Fibroblast of the aortic adventitia (primary cell): ENCODE data around the gene CTIF. TPM values are rescaled to one million over a fixed set of nuclear protein-coding genes. Genes with fewer than 3 reads are reported as not detected.
A peak's percentile ranks its signal among the peaks of the same experiment; 100 is the strongest.

Source experiments
- DNase-seq: peaks from one replicate; pipeline ENCODE4 v3.0.0-alpha.2; 2010; ENCODE audit warnings: low read depth
- H3K4me3 ChIP-seq: 2 replicates; pipeline ENCODE4 v1.5.1; 2011; ENCODE audit warnings: low read depth, mild to moderate bottlenecking, control low read depth, low read length, moderate library complexity
- CTCF ChIP-seq: IDR thresholded peaks from 2 replicates; pipeline ENCODE4 v1.5.1; 2011; ENCODE audit warnings: mild to moderate bottlenecking, low read length, control low read depth, inconsistent platforms; ENCODE audit not compliant: insufficient read depth
- total RNA-seq: library from RNA; depleted of rRNA; stranded (reverse); fragments of >200 nt; gene quantifications from 2 replicates; pipeline ENCODE4 v1.2.3, GENCODE V29; 2012; ENCODE audit warnings: low replicate concordance

CTIF gene
- total RNA-seq, 1 donor: 29.0 TPM

GRCh38 chr18:48853588-48853987 lies 314.8 kb downstream of the CTIF start:
- no peak for TF ChIP-seq CTCF
- no peak overlapping the region for H3K4me3 ChIP-seq
- DNase-seq: no peak

GRCh38 chr18:48854780-48855179 lies 315.9 kb downstream of the CTIF start:
- DNase-seq: no peak
- no peak for TF ChIP-seq CTCF
- H3K4me3 ChIP-seq: no peak overlapping the region

GRCh38 chr18:48855422-48856377 lies 316.9 kb downstream of the CTIF start:
- peak; percentile 59 for DNase-seq
- H3K4me3 ChIP-seq: no peak overlapping the region
- TF ChIP-seq CTCF: no peak

- H3K4me3 ChIP-seq: no peak overlapping the region
- DNase-seq: no peak
- no peak for TF ChIP-seq CTCF
Measured at GRCh38 chr18:48857023-48857694, 318.3 kb downstream of the CTIF start.

- no peak for TF ChIP-seq CTCF
Measured at GRCh38 chr18:48858676-48859075, 319.8 kb downstream of the CTIF start.

GRCh38 chr18:48859311-48860268 lies 320.8 kb downstream of the CTIF start:
- no peak overlapping the region for H3K4me3 ChIP-seq
- DNase-seq: no peak
- TF ChIP-seq CTCF: no peak

More at GRCh38 chr18:48858676-48859075, 319.8 kb downstream of the CTIF start:
- H3K4me3 ChIP-seq: no peak overlapping the region
- no peak for DNase-seq
